Measurements from ENCODE around the gene NAT9. TPM values are rescaled to one million over a fixed set of nuclear protein-coding genes. Genes with fewer than 3 reads are reported as not detected.

Gene NAT9
- total RNA-seq, 1 experiment from 2014 or later = 63.5 TPM

GRCh38 chr17:74773871-74774286 lies 2.3 kb downstream of the NAT9 start:
- no peak overlapping the region for H2BK15ac ChIP-seq (ENCODE audit: low read depth, low read length)
- H3K4me1 ChIP-seq (ENCODE audit: insufficient read depth, low read length) = no peaks in the 10 kb centered on the region; the same call in 1 of the 2 replicates
- H3K23me2 ChIP-seq (ENCODE audit: insufficient read length, low read depth, low read length, poor library complexity, severe bottlenecking) = peaks cover 10% of the 10 kb centered on the region
- H3K9me3 Mint-ChIP-seq = no peaks in the 10 kb centered on the region
- WGBS (ENCODE audit: extremely low coverage, insufficient read length, low lambda C conversion rate) = no CpG with 5 or more reads among the region's 6 CpGs
- H3K4ac ChIP-seq (ENCODE audit: low read depth, low read length) = no peak overlapping the region
- H3K79me1 ChIP-seq (ENCODE audit: insufficient read depth, low read depth, low read length, poor library complexity, severe bottlenecking) = no peaks in the 10 kb centered on the region
- no peak overlapping the region for H4K5ac ChIP-seq (ENCODE audit: insufficient read length, low read depth, low read length)
- H3K14ac ChIP-seq (ENCODE audit: insufficient read depth, low read length) = no peak overlapping the region
- H3K18ac ChIP-seq (ENCODE audit: insufficient read length, low read depth, low read length) = no peak overlapping the region
- H3K27ac ChIP-seq (ENCODE audit: insufficient read length, low read depth, low read length) = no peak overlapping the region
- no peak overlapping the region for H2BK12ac ChIP-seq (ENCODE audit: insufficient read length, low read depth, low read length)
- H2AK5ac ChIP-seq (ENCODE audit: insufficient read length, low read length) = no peak overlapping the region
- no peak overlapping the region for H3K23ac ChIP-seq (ENCODE audit: insufficient read length, low read depth, low read length)
- no peaks in the 10 kb centered on the region for H3K9me3 ChIP-seq (ENCODE audit: control insufficient read depth, low read depth, low read length)
- no peak overlapping the region for H3T11ph ChIP-seq (ENCODE audit: low read length)
- H4K91ac ChIP-seq (ENCODE audit: insufficient read length, low read depth, low read length) = no peak overlapping the region
- no peak overlapping the region for H2BK5ac ChIP-seq (ENCODE audit: insufficient read length, low read length)
- H3K79me2 ChIP-seq (ENCODE audit: insufficient read depth, low read length) = no peaks in the 10 kb centered on the region
- no peaks in the 10 kb centered on the region for H4K20me1 ChIP-seq (ENCODE audit: control insufficient read depth, insufficient read depth, insufficient read length)
- H3K4me3 Mint-ChIP-seq = peak overlapping the region; percentile 21 to 64; a peak in 4 of 5 replicates
- no peak overlapping the region for H2BK20ac ChIP-seq (ENCODE audit: low read depth, low read length, poor library complexity, severe bottlenecking)
- H3K36me3 Mint-ChIP-seq (ENCODE audit: insufficient read depth in 1 of 3, low read depth in 3 of 3) = peaks cover 23 to 53% (median 48%) of the 10 kb centered on the region in 3 experiments; a peak in 6 of 7 replicates
- DNase-seq = no peak
- no peak overlapping the region for H4K8ac ChIP-seq (replicated peaks; ENCODE audit: insufficient read length, low read depth, low read length)
- H3K9ac ChIP-seq (ENCODE audit: extremely low read depth, insufficient read length, low read length) = no peak overlapping the region
- H3K27me3 Mint-ChIP-seq (ENCODE audit: low read depth) = no peaks in the 10 kb centered on the region
- no peak overlapping the region for H3K27ac Mint-ChIP-seq
- no peaks in the 10 kb centered on the region for H3K27me3 ChIP-seq (ENCODE audit: insufficient read depth, low read length)
- no peak overlapping the region for H2BK120ac ChIP-seq (ENCODE audit: low read depth, low read length, poor library complexity, severe bottlenecking)
- TF ChIP-seq CTCF (conservative IDR thresholded peaks at IDR 0.05) = no peak
- no peak overlapping the region for H3K4me2 ChIP-seq (ENCODE audit: insufficient read depth, insufficient read length, low read length)
- no peak overlapping the region for H3K56ac ChIP-seq (ENCODE audit: insufficient read length, low read depth, low read length)
- no peak overlapping the region for H2AFZ ChIP-seq (ENCODE audit: low read length)
- H3K4me1 Mint-ChIP-seq = peaks cover 13 to 23% of the 10 kb centered on the region in 2 experiments
